H9 (cell line): ENCODE results near the gene UGT2A3. TPM values are rescaled to one million over a fixed set of nuclear protein-coding genes. Genes with fewer than 3 reads are reported as not detected.

ENCODE experiments used
- DNase-seq: peaks from one replicate; pipeline ENCODE4 v3.0.0-alpha.2; 2017
- H2AFZ ChIP-seq: one replicate; pipeline ENCODE4 v1.6.1; 2013; ENCODE audit warnings: mild to moderate bottlenecking, low read length, control low read depth, moderate library complexity
- H2AK5ac ChIP-seq: 2 replicates; pipeline ENCODE4 v1.6.1; 2013; ENCODE audit warnings: low read length, control low read depth, mixed read lengths; ENCODE audit not compliant: insufficient read length
- H2BK120ac ChIP-seq: one replicate; pipeline ENCODE4 v1.6.1; 2013; ENCODE audit warnings: low read depth, mild to moderate bottlenecking, low read length, control low read depth, inconsistent platforms; ENCODE audit not compliant: poor library complexity, severe bottlenecking
- H2BK12ac ChIP-seq: 2 replicates; pipeline ENCODE4 v1.6.1; 2013; ENCODE audit warnings: low read length, control low read depth, mixed read lengths, low read depth; ENCODE audit not compliant: insufficient read length
- H2BK15ac ChIP-seq: 2 replicates; pipeline ENCODE4 v1.6.1; 2013; ENCODE audit warnings: low read depth, low read length, control low read depth
- H2BK20ac ChIP-seq: one replicate; pipeline ENCODE4 v1.6.1; 2013; ENCODE audit warnings: low read depth, mild to moderate bottlenecking, low read length, control low read depth, inconsistent platforms; ENCODE audit not compliant: poor library complexity, severe bottlenecking
- H2BK5ac ChIP-seq: 2 replicates; pipeline ENCODE4 v1.6.1; 2013; ENCODE audit warnings: low read length, control low read depth, mixed read lengths; ENCODE audit not compliant: insufficient read length
- H3K14ac ChIP-seq: 2 replicates; pipeline ENCODE4 v1.6.1; 2013; ENCODE audit warnings: low read length, control low read depth; ENCODE audit not compliant: insufficient read depth
- H3K18ac ChIP-seq: 2 replicates; pipeline ENCODE4 v1.6.1; 2013; ENCODE audit warnings: low read depth, mild to moderate bottlenecking, mixed read lengths, low read length, control low read depth; ENCODE audit not compliant: insufficient read length
- H3K23ac ChIP-seq: 2 replicates; pipeline ENCODE4 v1.6.1; 2013; ENCODE audit warnings: low read length, control low read depth, mixed read lengths, low read depth; ENCODE audit not compliant: insufficient read length
- H3K23me2 ChIP-seq: 2 replicates; pipeline ENCODE4 v1.6.1; 2013; ENCODE audit warnings: low read depth, mild to moderate bottlenecking, mixed read lengths, low read length, control low read depth; ENCODE audit not compliant: insufficient read length, poor library complexity, severe bottlenecking
- H3K27ac ChIP-seq: 2 replicates; pipeline ENCODE4 v1.5.1; 2013; ENCODE audit warnings: low read length, control low read depth, mixed read lengths, low read depth; ENCODE audit not compliant: insufficient read length
- H3K27me3 ChIP-seq: 2 replicates; pipeline ENCODE4 v1.6.1; 2013; ENCODE audit warnings: low read length, control low read depth, inconsistent platforms; ENCODE audit not compliant: insufficient read depth
- H3K4ac ChIP-seq: 2 replicates; pipeline ENCODE4 v1.6.1; 2013; ENCODE audit warnings: low read depth, mild to moderate bottlenecking, control low read depth, inconsistent platforms, low read length, moderate library complexity
- H3K4me1 ChIP-seq: 2 replicates; pipeline ENCODE4 v1.6.1; 2013; ENCODE audit warnings: low read length, control low read depth, inconsistent platforms; ENCODE audit not compliant: insufficient read depth
- H3K4me2 ChIP-seq: 2 replicates; pipeline ENCODE4 v1.6.1; 2013; ENCODE audit warnings: low read length, control low read depth, mixed read lengths; ENCODE audit not compliant: insufficient read length, insufficient read depth
- H3K56ac ChIP-seq: 2 replicates; pipeline ENCODE4 v1.6.1; 2013; ENCODE audit warnings: low read depth, mild to moderate bottlenecking, mixed read lengths, low read length, control low read depth; ENCODE audit not compliant: insufficient read length
- H3K79me1 ChIP-seq: 2 replicates; pipeline ENCODE4 v1.6.1; 2013; ENCODE audit warnings: low read depth, mild to moderate bottlenecking, moderate library complexity, low read length, control low read depth, inconsistent platforms; ENCODE audit not compliant: insufficient read depth, poor library complexity, severe bottlenecking
- H3K79me2 ChIP-seq: 2 replicates; pipeline ENCODE4 v1.6.1; 2013; ENCODE audit warnings: low read length, control low read depth, inconsistent platforms; ENCODE audit not compliant: insufficient read depth
- H3K9ac ChIP-seq: 2 replicates; pipeline ENCODE4 v1.6.1; 2013; ENCODE audit warnings: low read length, control low read depth, mixed read lengths; ENCODE audit not compliant: insufficient read length; ENCODE audit errors: extremely low read depth
- H3K9me3 ChIP-seq: one replicate; pipeline ENCODE4 v1.6.1; 2013; ENCODE audit warnings: low read depth, low read length, inconsistent platforms; ENCODE audit not compliant: control insufficient read depth
- H3T11ph ChIP-seq: one replicate; pipeline ENCODE4 v1.6.1; 2013; ENCODE audit warnings: mild to moderate bottlenecking, low read length, control low read depth, inconsistent platforms
- H4K20me1 ChIP-seq: one replicate; pipeline ENCODE4 v1.6.1; 2013; ENCODE audit not compliant: control insufficient read depth, insufficient read length, insufficient read depth
- H4K5ac ChIP-seq: 2 replicates; pipeline ENCODE4 v1.6.1; 2013; ENCODE audit warnings: low read depth, mild to moderate bottlenecking, mixed read lengths, low read length, control low read depth; ENCODE audit not compliant: insufficient read length
- H4K8ac ChIP-seq: replicated peaks from 2 replicates; pipeline ENCODE4 v1.6.1; 2013; ENCODE audit warnings: low read length, control low read depth, mixed read lengths, low read depth; ENCODE audit not compliant: insufficient read length
- H4K91ac ChIP-seq: 2 replicates; pipeline ENCODE4 v1.6.1; 2013; ENCODE audit warnings: low read depth, mild to moderate bottlenecking, moderate library complexity, mixed read lengths, low read length, control low read depth; ENCODE audit not compliant: insufficient read length
- H3K27ac Mint-ChIP-seq, 3 experiments: 2 replicates in 2 of 3; 3 replicates in 1 of 3; pipeline ENCODE4 v1.8.0; 2020 to 2021; ENCODE audit warnings: mixed read lengths in 3 of 3, mild to moderate bottlenecking in 1 of 3, moderate library complexity in 1 of 3
- H3K27me3 Mint-ChIP-seq: 2 replicates; pipeline ENCODE4 v1.8.0; 2021; ENCODE audit warnings: low read depth, mild to moderate bottlenecking, moderate library complexity, mixed read lengths
- H3K36me3 Mint-ChIP-seq, 3 experiments: 2 replicates in 2 of 3; 3 replicates in 1 of 3; pipeline ENCODE4 v1.8.0; 2020 to 2021; ENCODE audit warnings: low read depth in 3 of 3, mixed read lengths in 3 of 3; ENCODE audit not compliant: insufficient read depth in 1 of 3
- H3K4me1 Mint-ChIP-seq, 2 experiments: 2 replicates each; pipeline ENCODE4 v1.8.0; 2020; ENCODE audit warnings: mixed read lengths in 2 of 2
- H3K4me3 Mint-ChIP-seq, 2 experiments: 2 replicates in 1 of 2; 3 replicates in 1 of 2; pipeline ENCODE4 v1.8.0; 2020 to 2021; ENCODE audit warnings: mild to moderate bottlenecking in 2 of 2, mixed read lengths in 2 of 2, moderate library complexity in 1 of 2
- H3K9me3 Mint-ChIP-seq, 2 experiments: 2 replicates in 1 of 2; 3 replicates in 1 of 2; pipeline ENCODE4 v1.8.0; 2020; ENCODE audit warnings: mild to moderate bottlenecking in 2 of 2, mixed read lengths in 2 of 2, moderate library complexity in 1 of 2
- WGBS: extraction: QIAGEN DNeasy Blood & Tissue Kit; methylation state at CpG from one replicate; pipeline ENCODE4 v1.1.7; 2013; ENCODE audit warnings: missing lambda C conversion rate, low lambda C conversion rate, mixed read lengths; ENCODE audit not compliant: insufficient read length; ENCODE audit errors: extremely low coverage; 5-methylcytosine and 5-hydroxymethylcytosine counted together
- total RNA-seq: library from RNA; stranded (reverse); gene quantifications from 2 replicates; pipeline ENCODE4 v1.2.1, GENCODE V29; 2021
- TF ChIP-seq, protein P1 (sequence below): fragments of 200-600 bp; sonication (generic); conservative IDR thresholded peaks from 3 replicates; pipeline ENCODE4 v1.8.0; 2021; ENCODE audit warnings: antibody characterized with exemption, mild to moderate bottlenecking

UGT2A3 gene
- total RNA-seq, 1 experiment from 2014 or later: not detected

DNA sequence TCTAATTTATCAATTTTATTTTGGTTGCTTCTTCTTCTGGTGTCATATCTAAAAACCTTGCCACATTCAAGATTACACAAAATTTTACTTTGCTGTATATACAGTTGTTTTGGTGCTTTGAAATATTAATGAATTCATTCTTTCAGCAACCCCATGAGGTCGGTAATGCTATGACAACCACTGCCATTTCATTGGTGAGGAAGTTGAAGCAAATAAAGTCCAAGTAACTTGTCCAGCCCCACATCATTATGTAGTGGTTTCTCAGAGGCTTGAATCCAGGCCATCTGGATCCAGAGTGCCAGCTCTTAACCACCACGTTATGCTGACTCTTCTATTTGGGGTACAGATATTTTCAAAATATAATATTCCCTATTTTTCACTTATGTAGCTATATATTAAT lies 42.2 kb downstream of the UGT2A3 start:
- H3K4me3 Mint-ChIP-seq: no peak overlapping the region
- no peak overlapping the region for H3K14ac ChIP-seq
- no peaks in the 10 kb centered on the region for H3K27me3 Mint-ChIP-seq
- no peak for DNase-seq
- no peaks in the 10 kb centered on the region for H3K9me3 Mint-ChIP-seq
- peaks cover 4% of the 10 kb centered on the region for H3K23me2 ChIP-seq
- no peak overlapping the region for H4K8ac ChIP-seq
- H3K36me3 Mint-ChIP-seq: peaks cover 0 to 4% (median 0%) of the 10 kb centered on the region in 3 experiments; a peak in 3 of 7 replicates
- H3K23ac ChIP-seq: no peak overlapping the region
- no peaks in the 10 kb centered on the region for H3K79me1 ChIP-seq
- no peak overlapping the region for H2BK12ac ChIP-seq
- H3K4me2 ChIP-seq: no peak overlapping the region
- no peaks in the 10 kb centered on the region for H3K9me3 ChIP-seq
- peaks cover 11% of the 10 kb centered on the region; the same call in 1 of the 2 replicates for H3K4me1 ChIP-seq
- H4K5ac ChIP-seq: no peak overlapping the region
- H2BK5ac ChIP-seq: no peak overlapping the region
- no peak overlapping the region for H3K9ac ChIP-seq
- no peak overlapping the region for H2AK5ac ChIP-seq
- no peaks in the 10 kb centered on the region for H3K27me3 ChIP-seq
- no peak overlapping the region for H2BK15ac ChIP-seq
- WGBS: no CpG with 5 or more reads among the region's 2 CpGs
- no peak overlapping the region for H4K91ac ChIP-seq
- no peaks in the 10 kb centered on the region for H4K20me1 ChIP-seq
- H3K27ac Mint-ChIP-seq: no peak overlapping the region
- TF ChIP-seq, protein P1, sequence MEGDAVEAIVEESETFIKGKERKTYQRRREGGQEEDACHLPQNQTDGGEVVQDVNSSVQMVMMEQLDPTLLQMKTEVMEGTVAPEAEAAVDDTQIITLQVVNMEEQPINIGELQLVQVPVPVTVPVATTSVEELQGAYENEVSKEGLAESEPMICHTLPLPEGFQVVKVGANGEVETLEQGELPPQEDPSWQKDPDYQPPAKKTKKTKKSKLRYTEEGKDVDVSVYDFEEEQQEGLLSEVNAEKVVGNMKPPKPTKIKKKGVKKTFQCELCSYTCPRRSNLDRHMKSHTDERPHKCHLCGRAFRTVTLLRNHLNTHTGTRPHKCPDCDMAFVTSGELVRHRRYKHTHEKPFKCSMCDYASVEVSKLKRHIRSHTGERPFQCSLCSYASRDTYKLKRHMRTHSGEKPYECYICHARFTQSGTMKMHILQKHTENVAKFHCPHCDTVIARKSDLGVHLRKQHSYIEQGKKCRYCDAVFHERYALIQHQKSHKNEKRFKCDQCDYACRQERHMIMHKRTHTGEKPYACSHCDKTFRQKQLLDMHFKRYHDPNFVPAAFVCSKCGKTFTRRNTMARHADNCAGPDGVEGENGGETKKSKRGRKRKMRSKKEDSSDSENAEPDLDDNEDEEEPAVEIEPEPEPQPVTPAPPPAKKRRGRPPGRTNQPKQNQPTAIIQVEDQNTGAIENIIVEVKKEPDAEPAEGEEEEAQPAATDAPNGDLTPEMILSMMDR: no peak
- H3T11ph ChIP-seq: no peak overlapping the region
- H2AFZ ChIP-seq: no peak overlapping the region
- peaks cover 47 to 48% of the 10 kb centered on the region in 2 experiments for H3K4me1 Mint-ChIP-seq
- no peak overlapping the region for H3K4ac ChIP-seq
- no peak overlapping the region for H3K18ac ChIP-seq
- H2BK120ac ChIP-seq: no peak overlapping the region
- H2BK20ac ChIP-seq: no peak overlapping the region
- no peak overlapping the region for H3K27ac ChIP-seq
- no peaks in the 10 kb centered on the region for H3K79me2 ChIP-seq
- H3K56ac ChIP-seq: no peak overlapping the region
